NCI-H2196 (cell line): Measurements from ENCODE around the gene PTPRG.

Experiments used
- DNase-seq: peaks from one replicate; lab custom pipeline; 2025; ENCODE audit not compliant: unreplicated experiment; lab: John Stamatoyannopoulos, UW

Gene PTPRG

DNA sequence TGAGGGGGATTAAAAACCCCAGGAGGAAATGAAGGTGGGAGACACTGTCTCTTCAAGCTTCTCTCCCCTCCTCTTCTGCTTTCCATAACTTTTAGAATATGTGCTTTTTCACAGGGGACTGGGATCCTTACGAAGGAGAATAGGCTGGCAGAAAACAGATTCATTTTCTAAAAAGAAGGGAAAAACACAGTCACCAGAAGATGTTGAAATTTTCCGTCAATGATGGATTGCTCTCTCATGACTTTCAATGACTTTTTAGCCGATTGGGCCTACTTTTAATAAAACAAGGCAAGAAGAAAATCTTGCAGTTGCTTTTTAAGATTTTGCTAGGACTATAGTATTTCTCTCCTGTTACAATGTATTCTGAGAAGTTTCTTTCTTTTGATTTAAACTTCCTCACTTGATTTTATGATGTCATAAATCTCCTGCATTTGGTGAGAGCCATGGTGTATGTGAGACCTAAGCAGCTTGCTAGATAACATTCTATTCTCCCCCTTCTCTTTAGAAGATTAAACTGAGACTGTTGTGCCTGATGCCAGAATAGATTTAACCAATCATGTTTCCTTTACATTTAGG, 570.7 kb downstream of the PTPRG start:
- DNase-seq = no peak

- no peak for DNase-seq
These were observed 571.6 kb downstream of the PTPRG start for GRCh38 chr3:62133015-62133414.

DNA sequence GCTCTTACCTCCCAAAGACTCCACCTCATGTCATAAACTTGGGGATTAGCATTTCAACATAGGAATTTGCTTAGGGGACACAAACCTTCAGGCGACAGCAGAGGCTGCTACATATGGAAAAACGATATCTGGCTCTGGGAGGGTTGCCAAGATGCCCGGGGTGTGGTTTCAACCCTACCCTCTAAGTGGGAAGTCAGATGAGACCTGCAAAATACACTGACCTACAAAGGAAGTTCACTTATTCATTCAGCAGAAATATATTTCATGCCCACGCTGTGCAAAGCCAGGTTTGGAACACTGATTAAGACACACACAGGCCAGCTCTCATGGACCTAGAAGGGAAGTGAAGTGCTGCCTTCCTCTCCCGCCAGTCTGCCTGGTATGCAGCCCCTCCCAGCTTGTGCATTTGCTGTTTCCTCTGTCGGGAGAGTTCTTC, 572.7 kb downstream of the PTPRG start:
- DNase-seq = no peak

- DNase-seq = no peak
These were observed 574.4 kb downstream of the PTPRG start for GRCh38 chr3:62135741-62136140.

GRCh38 chr3:62139957-62140356, 578.6 kb downstream of the PTPRG start:
- no peak for DNase-seq

GRCh38 chr3:62142331-62143085, 581.1 kb downstream of the PTPRG start:
- no peak for DNase-seq

GRCh38 chr3:62143843-62144450, 582.6 kb downstream of the PTPRG start:
- no peak for DNase-seq

DNA sequence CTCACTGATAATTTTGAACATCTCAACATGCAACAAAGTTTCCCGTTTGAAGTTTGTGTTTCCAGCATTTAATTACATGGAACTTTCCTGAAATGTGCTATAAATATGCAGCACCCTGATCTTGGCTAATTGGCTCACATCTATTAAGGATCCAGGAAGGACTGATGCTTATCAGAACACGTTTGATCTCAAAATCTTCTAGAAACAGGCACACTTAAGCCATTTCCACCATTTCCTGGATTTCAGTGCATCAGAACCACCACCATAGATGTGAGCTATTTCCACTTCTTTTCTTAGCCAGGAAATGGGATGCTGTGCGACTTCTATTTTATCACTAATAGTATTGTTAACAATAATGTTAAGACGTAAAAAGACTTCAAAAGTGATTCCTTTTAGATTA, 583.1 kb downstream of the PTPRG start:
- no peak for DNase-seq

GRCh38 chr3:62145086-62145757, 583.9 kb downstream of the PTPRG start:
- DNase-seq = no peak

GRCh38 chr3:62149539-62149938, 588.2 kb downstream of the PTPRG start:
- DNase-seq = no peak

DNA sequence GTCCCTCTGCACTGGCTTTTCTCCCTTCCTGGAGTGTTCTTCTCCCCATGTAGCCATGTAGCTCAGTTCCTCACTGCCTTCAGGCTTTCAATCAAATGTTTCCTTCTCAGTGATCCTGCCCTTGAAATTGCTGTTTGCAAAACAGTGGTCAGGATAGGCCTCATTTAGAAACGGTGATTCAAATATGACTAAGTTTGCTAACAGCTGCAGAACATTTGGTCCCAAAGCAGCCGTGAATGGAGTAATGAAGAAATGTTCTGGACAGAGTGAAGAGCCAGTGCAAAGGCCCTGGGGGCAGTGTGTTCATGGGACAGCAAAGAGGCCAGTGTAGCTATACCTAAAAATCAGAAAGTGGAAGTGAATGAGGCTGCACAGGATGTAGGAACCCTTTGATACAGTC, 588.6 kb downstream of the PTPRG start:
- DNase-seq = no peak

- DNase-seq = no peak
These were observed 590.2 kb downstream of the PTPRG start for GRCh38 chr3:62151591-62151990.

DNA sequence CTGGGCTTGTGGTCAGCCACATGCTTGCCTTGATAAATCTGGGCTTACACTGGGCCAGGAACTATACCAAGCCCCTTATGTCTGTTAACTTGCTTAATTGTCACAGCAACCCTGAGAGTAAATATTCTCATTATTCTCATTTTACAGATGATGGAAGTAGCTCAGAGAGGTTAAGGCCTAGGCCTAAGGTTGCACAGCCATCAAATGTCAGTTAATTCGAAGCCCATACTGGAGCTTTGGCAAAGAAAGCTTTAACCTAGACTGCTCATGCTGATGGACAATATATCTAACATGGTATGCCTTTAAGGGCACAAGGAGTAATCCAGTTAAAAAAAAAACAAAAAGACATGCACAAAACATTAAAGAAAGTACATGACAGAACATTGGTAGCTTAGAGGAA, 591.9 kb downstream of the PTPRG start:
- DNase-seq = no peak

GRCh38 chr3:62154457-62155148, 593.2 kb downstream of the PTPRG start:
- no peak for DNase-seq

GRCh38 chr3:62159056-62159708, 597.8 kb downstream of the PTPRG start:
- no peak for DNase-seq

GRCh38 chr3:62159709-62160092, 598.3 kb downstream of the PTPRG start:
- no peak for DNase-seq

DNA sequence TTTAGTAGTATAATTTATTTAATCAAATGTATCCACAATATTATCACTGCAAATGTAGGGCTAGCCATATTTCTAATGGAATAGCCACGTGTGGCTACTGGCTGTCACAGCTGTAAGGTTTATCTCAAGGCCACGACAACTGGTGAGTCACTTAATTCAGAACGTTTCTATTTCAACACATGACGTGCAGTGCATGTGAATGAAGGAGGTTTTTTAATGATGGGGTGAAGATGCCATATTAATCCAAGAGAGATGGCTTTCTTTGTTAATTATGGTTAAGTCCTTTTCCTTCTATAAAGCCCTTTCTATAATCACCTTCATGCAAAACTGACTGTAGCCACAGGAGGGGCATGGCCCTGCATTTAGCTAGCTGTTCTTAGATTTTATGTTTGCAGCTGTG, 600.0 kb downstream of the PTPRG start:
- DNase-seq = no peak

DNA sequence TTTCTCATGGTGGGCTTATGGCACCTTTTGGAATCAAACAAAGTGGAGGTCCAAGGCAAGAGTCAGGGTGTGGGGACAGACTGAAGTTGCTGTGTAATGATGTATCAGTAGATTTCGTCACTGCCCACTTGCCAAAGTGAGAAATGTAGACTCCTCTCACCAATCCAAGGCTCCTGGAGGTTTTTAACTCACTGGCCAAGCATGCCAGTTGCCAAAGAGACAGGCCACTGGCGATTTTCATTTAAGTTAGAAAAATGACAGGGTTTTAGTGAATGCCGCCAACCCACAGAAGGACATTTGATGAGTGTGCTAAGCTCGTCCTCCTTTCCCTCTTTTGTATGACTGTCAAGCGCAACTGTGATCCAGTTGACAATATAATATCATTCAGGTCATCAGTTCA, 602.8 kb downstream of the PTPRG start:
- no peak for DNase-seq

DNA sequence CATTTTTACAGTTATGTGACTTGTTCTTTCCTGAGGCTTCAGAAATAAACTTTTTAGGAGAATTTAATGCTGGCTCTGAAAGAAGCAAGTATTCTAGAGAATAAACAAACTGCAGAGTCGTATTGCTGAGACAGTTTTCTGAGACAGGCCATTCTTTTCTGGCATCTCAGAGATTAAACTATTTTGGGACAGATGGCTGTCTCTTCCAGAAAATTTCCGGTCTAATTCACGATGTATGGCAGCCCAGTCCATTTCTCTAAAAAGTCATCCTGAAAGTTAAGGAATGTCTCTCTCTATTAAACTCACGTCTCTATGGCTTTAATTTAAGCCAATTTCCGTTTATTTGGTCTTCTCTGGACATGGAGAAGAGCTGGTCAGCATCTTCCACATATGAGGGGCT, 603.4 kb downstream of the PTPRG start:
- no peak for DNase-seq

DNA sequence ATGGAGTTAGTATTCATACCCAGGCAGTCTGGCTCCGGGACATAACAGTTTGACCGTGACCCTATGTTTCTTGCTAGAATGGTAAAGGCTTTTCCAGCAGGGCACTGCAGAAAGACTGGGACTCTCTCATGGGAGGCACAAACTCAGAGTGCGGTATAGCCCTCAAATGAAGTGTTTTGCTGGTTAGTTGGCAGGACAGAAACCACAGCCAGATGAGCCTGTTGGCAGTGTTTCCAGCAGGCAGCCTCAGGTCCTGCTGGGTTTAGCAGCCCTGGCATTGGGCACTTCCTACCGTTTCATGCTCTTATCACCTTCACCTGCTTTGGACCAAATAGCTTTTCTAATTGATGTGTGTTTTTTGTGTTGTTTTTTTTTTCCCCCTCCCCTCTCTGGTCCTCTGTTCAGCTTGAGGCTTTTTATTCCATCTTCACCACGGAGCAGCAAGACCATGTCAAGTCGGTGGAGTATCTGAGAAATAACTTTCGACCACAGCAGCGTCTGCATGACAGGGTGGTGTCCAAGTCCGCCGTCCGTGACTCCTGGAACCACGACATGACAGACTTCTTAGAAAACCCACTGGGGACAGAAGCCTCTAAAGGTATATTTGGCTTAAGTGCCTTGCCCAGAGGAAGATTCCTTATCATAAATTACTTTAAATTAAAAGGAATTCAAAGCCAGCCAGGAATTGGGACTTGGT, 606.3 kb downstream of the PTPRG start:
- DNase-seq = no peak
